Astrocyte (in vitro differentiated cells and primary cell): Measurements from ENCODE around the gene PCP4L1. TPM values are rescaled to one million over a fixed set of nuclear protein-coding genes. Genes with fewer than 3 reads are reported as not detected.

Experiments
- microRNA-seq: library from miRNA; unstranded; fragments of <30 nt; microRNA quantifications from one replicate; pipeline ENCODE4 v1.2.0, GENCODE V29; 2020
- total RNA-seq: library from RNA; stranded (reverse); gene quantifications from 2 replicates; pipeline ENCODE4 v1.2.1, GENCODE V29; 2021

Gene PCP4L1
- total RNA-seq, 1 donor from 2014 or later: not detected

Small RNA genes lying within 50 kb of the gene (microRNA-seq; reads per million reads assigned to microRNA genes)
- 1.6 reads per million for gene MIR5187

Other genes starting within 250 kb of the PCP4L1 start
- gene F11R, start 237.6 kb upstream of the PCP4L1 start, total RNA-seq: 53.7 and 68.6 TPM in 2 replicates
- 9.5 TPM in 2 replicates for gene TSTD1, start 219.8 kb upstream of the PCP4L1 start, total RNA-seq
- gene USF1, start 212.8 kb upstream of the PCP4L1 start, total RNA-seq: 61.3 and 70.1 TPM in 2 replicates
- gene ARHGAP30, start 188.9 kb upstream of the PCP4L1 start, total RNA-seq: 0.19 and 0.25 TPM in 2 replicates
- gene NECTIN4, start 169.2 kb upstream of the PCP4L1 start, total RNA-seq: 1.6 and 1.9 TPM in 2 replicates
- gene KLHDC9, start 160.4 kb upstream of the PCP4L1 start, total RNA-seq: 1.5 and 1.8 TPM in 2 replicates
- gene PFDN2, start 140.7 kb upstream of the PCP4L1 start, total RNA-seq: 103 and 111 TPM in 2 replicates
- 25.6 and 25.9 TPM in 2 replicates for gene NIT1, start 140.6 kb upstream of the PCP4L1 start, total RNA-seq
- gene DEDD, start 126.1 kb upstream of the PCP4L1 start, total RNA-seq: 40.9 and 41.8 TPM in 2 replicates
- gene UFC1, start 104.8 kb upstream of the PCP4L1 start, total RNA-seq: 87.5 and 91.0 TPM in 2 replicates
- gene USP21, start 99.2 kb upstream of the PCP4L1 start, total RNA-seq: 14.4 and 19.2 TPM in 2 replicates
- gene PPOX, start 92.3 kb upstream of the PCP4L1 start, total RNA-seq: 17.0 and 20.0 TPM in 2 replicates
- 39.6 and 40.4 TPM in 2 replicates for gene B4GALT3, start 81.2 kb upstream of the PCP4L1 start, total RNA-seq
- 2.7 and 5.1 TPM in 2 replicates for gene ADAMTS4, start 59.7 kb upstream of the PCP4L1 start, total RNA-seq
- gene NDUFS2, start 56.4 kb upstream of the PCP4L1 start, total RNA-seq: 59.9 and 69.0 TPM in 2 replicates
- 0.68 and 0.91 TPM in 2 replicates for gene FCER1G, start 43.5 kb upstream of the PCP4L1 start, total RNA-seq
- not detected in 2 replicates for gene APOA2, start 35.1 kb upstream of the PCP4L1 start, total RNA-seq
- 12.0 and 12.3 TPM in 2 replicates for gene TOMM40L, start 32.7 kb upstream of the PCP4L1 start, total RNA-seq
- gene NR1I3, start 20.5 kb upstream of the PCP4L1 start, total RNA-seq: not detected in 2 replicates
- gene MPZ, start 51.2 kb downstream of the PCP4L1 start, total RNA-seq: 2.3 TPM in 2 replicates
- gene SDHC, start 55.6 kb downstream of the PCP4L1 start, total RNA-seq: 176 and 181 TPM in 2 replicates
- gene CFAP126, start 109.1 kb downstream of the PCP4L1 start, total RNA-seq: not detected in 2 replicates
- gene FCGR2A, start 246.7 kb downstream of the PCP4L1 start, total RNA-seq: not detected in 2 replicates